GM21447 (cell line): ENCODE measurements around the gene OSBP2.

Experiments used
- ATAC-seq: cut with Tn5 transposase; IDR thresholded peaks from one replicate; pipeline ENCODE4 v1.9.1; 2021; ENCODE audit not compliant: unreplicated experiment

The OSBP2 gene

GRCh38 chr22:30802202-30803166, 107.8 kb downstream of the OSBP2 start:
- peak; percentile 45 for ATAC-seq

- ATAC-seq = no peak
Measured at GRCh38 chr22:30803679-30804078, 109.0 kb downstream of the OSBP2 start.

- no peak for ATAC-seq
Measured at GRCh38 chr22:30804626-30805025, 110.0 kb downstream of the OSBP2 start.

- ATAC-seq = no peak
Measured at GRCh38 chr22:30806391-30806861, 111.8 kb downstream of the OSBP2 start.

GRCh38 chr22:30809086-30809485, 114.4 kb downstream of the OSBP2 start:
- ATAC-seq = no peak

- no peak for ATAC-seq
Measured at GRCh38 chr22:30810105-30810504, 115.4 kb downstream of the OSBP2 start.

GRCh38 chr22:30813936-30814335, 119.3 kb downstream of the OSBP2 start:
- no peak for ATAC-seq

GRCh38 chr22:30816413-30816812, 121.7 kb downstream of the OSBP2 start:
- no peak for ATAC-seq

- no peak for ATAC-seq
Measured at GRCh38 chr22:30821381-30821780, 126.7 kb downstream of the OSBP2 start.

GRCh38 chr22:30821863-30822215, 127.2 kb downstream of the OSBP2 start:
- ATAC-seq = no peak

GRCh38 chr22:30822216-30823014, 127.7 kb downstream of the OSBP2 start:
- no peak for ATAC-seq

- ATAC-seq = no peak
Measured at GRCh38 chr22:30823015-30823370, 128.3 kb downstream of the OSBP2 start.

GRCh38 chr22:30824096-30824495, 129.4 kb downstream of the OSBP2 start:
- ATAC-seq = no peak

- ATAC-seq = no peak
Measured at GRCh38 chr22:30824711-30825110, 130.0 kb downstream of the OSBP2 start.

- no peak for ATAC-seq
Measured at GRCh38 chr22:30825711-30826505, 131.2 kb downstream of the OSBP2 start.

GRCh38 chr22:30826670-30827355, 132.1 kb downstream of the OSBP2 start:
- ATAC-seq = no peak

GRCh38 chr22:30827646-30828045, 133.0 kb downstream of the OSBP2 start:
- ATAC-seq = no peak

- ATAC-seq = no peak
Measured at GRCh38 chr22:30828187-30829155, 133.8 kb downstream of the OSBP2 start.

GRCh38 chr22:30829901-30830550, 135.4 kb downstream of the OSBP2 start:
- ATAC-seq = no peak
